Middle frontal gyrus (tissue), 1 donor: ENCODE results near the gene IQGAP3.
"Not testable (repeated sequence)": the region's sequence is repeated elsewhere in the genome, so short reads cannot be mapped to it uniquely, and the experiment has no call there.

Experiments
- DNase-seq: peaks from one replicate; pipeline ENCODE4 v3.0.0-alpha.2; 2015; ENCODE audit warnings: low spot score; ENCODE audit errors: extremely low spot score

The IQGAP3 gene

DNA sequence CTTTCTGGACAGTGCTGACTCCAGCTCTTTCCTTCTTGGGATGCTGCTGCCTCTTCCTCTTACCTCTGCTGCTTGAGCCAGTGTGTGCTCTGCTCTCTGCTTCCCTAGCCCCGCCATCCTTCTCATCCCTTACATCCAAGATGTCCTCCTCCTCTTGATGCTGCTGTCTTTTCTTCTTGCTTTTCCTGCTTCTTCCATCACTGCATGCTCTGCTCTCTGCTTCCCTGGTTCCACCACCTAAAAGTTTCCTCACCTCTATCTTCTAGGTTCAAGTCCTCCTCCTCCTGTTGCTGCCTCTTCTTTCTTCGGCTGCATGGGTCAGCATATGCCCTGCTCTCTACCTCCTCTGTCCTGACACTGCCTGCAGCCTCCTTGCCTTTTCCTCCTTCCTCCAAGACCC, 22.7 kb upstream of the IQGAP3 start:
- no peak for DNase-seq

DNA sequence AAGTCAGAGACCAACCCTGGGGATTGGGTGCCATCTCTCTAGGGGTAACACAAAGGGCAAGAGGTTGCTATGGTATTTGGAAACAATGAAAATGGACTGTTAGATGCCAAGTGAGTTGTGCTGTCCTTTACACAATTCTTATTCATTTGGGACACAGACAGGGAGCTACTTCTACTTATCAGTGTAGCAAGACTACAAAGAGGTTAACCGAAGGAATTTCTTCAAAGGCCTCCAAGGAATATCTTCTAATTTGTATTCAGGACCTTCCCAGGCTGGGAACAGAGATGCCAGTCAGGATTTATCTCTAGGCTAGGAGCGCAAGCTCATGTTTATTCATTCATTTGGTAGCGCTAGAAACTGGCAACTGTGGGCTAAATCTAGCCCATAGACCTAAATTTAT, 21.8 kb upstream of the IQGAP3 start:
- DNase-seq = no peak

DNA sequence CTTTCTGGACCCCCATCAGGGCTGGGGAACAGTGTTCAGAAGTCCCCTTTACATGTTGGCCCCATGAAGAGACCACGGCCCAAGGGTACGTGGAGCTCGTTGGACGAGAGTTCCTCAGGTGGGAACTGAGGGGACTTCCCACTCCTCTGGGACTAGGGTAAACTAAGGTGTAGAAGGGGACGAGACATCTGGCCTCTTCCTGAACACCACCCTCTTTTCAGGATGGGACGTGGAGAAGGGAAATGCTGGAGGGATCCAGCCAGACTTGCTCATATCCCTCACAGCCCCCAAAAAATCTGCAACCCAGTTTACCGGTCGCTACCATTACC, 21.3 kb upstream of the IQGAP3 start:
- DNase-seq = no peak

DNA sequence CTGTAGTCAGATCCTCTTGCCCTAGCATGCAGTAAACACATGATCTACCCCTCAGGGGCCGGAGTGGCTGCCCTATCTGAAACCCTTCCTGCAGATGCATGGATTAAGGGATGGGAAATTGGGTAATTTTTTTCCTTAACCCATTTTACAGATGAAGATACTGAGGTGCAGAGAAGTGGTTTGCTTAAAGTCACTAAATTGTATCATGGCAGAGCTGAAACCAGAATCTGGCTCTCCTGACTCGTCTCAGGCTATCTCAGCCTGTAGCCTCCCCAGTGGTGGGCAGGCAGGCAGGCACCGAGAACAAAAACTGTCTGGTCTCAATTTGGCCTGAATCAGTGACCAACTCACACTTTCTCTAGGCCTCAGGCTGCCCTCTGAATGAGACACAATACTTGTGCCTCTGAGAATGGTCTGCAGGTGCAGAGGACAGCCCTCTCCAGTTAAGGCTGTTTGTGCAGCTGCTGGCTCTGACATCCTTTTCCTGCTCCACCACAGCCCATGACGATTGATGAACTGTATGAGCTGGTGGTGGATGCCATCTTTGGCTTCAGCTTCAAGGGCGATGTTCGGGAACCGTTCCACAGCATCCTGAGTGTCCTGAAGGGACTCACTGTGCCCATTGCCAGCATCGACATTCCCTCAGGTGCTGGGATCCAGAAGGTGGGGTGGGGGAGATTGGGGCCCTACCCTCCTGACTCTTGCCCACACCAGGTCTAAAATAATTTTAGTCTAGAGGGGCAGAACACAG, 20.7 kb upstream of the IQGAP3 start:
- DNase-seq = no peak

DNA sequence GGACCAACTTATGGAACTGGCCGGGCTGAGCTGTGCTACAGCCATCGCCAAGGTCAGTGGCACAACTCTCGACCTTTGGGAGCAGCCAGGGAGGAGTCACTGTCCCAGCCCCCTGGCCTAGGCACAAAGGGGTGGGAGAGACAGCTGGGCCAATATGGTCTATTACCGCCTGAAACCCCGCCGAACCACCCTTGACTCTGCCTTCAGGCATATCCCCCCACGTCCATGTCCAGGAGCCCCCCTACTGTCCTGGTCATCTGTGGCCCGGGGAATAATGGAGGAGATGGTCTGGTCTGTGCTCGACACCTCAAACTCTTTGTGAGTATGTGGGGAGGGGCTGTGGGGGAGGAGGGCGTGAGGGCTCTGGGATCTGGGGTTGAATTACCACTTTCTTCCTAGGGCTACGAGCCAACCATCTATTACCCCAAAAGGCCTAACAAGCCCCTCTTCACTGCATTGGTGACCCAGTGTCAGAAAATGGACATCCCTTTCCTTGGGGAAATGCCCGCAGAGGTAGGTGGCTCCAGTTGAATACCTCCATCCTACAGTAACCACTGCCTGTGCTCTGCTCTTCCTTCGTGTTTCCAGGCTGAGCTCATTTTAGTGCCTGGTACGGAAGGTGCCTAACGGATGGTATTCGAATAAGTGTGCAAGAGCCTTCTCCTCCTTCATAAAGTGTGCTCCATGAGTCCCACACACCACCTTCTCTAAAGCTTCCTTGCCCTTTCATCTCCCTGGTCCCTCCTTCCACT, 20.0 kb upstream of the IQGAP3 start:
- DNase-seq = no peak

DNA sequence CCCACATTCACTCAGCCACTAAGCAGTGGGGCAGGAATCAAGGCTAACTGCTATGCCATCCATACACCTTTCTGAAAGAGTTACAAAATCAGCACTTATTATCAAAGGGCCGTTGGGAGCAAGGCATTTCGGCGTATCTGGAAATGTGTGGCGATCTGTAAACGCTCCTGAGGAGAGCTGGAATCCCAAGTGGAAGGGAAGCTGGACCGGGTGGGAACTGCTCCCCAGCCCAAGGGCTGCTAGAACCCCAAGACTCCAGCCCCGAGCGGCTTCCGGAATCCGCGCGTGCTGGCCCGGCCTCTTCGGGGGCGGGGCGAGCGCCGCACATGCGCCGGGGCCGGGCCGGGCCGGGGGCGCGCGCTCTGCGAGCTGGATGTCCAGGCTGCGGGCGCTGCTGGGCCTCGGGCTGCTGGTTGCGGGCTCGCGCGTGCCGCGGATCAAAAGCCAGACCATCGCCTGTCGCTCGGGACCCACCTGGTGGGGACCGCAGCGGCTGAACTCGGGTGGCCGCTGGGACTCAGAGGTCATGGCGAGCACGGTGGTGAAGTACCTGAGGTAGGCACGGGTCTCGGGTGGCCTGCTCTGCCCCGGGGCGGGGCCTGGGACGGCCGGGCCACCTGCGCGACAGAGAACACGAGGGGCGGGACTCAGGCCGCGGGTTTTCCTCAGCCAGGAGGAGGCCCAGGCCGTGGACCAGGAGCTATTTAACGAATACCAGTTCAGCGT, 19.2 kb upstream of the IQGAP3 start, which contains the start of gene NAXE:
TSS of gene NAXE (plus strand) at position 345 of the 726 bp plus-strand sequence. CDS start at position 374, 29 bp downstream.
- peak; percentile 84 for DNase-seq

DNA sequence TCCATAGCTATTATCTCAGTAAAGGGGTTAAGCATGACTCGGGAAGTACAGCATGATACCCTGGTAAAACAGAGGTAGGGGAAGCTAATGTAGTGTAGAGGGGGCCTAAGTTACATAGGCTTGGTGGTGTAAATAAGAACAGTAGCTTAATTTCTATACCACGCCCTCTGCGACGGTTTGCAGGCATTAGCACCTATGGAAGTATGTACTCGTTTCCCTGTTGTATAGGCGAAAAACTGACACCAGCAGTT, 18.7 kb upstream of the IQGAP3 start:
- DNase-seq = no peak

DNA sequence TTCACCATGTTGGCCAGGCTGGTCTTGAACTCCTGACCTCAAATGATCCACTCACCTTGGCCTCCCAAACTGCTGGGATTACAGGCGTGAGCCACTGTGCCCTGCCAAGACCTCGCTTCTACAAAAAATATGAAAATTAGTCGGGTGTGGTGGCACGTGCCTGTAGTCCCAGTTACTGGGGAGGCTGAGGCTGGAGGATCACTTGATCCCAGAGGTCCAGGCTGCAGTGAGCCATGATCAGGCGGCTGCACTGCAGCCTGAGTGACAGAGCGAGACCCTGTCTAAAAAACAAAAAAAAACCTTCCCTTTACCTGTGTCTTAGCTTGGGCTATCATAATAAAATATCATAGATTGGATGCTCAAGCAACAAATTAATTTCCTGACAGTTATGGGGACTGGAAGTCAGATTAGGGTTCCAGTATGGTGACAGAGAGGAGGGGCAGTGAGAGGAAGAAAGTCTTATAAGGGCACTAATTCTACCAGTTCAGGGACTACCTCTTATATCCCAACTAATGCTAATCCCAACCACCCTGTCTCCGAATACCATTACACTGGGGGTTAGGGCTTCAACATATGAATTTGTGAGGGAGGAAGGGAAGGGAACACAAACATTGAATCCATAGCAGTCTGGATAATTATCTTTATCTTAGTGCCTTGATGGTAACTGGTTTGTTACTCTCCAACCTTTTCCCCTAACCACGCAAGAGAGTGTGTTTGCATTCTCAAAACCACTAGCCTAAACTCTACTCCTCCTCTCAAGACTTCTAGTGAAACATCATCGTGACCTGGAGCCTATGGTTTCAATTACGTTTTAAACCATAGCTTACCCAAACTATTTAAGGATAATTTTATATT, 18.2 kb upstream of the IQGAP3 start:
- DNase-seq = no peak

DNA sequence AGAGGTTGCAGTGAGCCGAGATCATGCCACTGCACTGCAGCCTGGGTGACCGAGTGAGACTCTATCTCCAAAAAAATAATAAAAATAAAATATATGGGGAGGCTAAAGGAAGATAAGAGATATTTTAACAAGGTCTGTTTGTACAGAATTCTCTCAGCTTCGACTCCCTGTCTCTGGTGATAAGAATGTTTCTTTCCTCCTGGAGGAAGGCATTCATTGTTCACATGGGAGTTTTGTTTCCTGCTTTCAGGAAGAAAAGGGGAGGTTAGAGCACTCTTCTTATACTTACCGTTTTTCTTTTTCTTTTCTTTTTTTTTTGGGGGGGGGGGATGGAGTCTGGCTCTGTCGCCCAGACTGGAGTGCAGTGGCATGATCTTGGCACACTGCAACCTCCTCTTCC, 17.2 kb upstream of the IQGAP3 start:
- no peak for DNase-seq

DNA sequence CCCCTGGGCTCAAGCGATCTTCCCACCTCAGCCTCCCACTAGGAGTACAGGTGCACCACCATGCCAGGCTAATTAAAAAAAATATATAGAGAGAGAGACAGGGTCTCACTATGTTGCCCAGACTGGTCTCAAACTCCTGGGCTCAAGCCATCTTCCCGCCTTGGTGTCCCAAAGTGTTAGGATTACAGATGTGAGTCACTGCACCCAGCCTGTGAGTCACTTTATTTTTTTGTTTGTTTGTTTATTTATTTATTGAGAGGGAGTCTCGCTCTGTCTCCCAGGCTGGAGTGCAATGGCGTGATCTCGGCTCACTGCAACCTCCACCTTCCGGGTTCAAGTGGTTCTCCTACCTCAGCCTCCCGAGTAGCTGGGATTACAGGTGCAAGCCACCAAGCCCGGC, 15.6 kb upstream of the IQGAP3 start:
- not testable (repeated sequence) for DNase-seq

DNA sequence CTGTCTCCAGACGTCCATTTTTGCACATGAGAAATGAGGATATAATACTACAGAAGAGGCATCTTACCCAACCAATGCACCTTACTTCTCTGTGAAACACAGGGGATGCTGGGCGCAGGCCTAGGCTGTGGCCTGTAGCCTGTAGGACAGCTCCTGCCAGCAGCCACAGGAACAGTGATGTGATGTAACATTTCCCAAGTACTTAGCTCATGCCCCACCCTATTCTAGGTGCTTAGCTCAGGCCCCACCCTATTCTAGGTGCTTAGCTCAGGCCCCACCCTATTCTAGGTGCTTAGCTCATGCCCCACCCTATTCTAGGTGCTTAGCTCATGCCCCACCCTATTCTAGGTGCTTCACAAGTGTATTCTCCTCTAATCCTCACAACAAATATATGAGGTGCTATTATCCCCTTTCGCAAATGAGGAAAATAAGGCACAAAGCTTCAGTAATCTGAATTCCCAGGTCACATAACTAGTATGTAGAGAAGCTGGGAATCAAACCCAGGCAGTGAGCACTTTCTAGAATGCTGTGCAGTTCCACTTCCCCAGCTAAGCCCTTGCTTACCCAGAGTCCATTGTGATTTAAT, 14.6 kb upstream of the IQGAP3 start:
- no peak for DNase-seq

DNA sequence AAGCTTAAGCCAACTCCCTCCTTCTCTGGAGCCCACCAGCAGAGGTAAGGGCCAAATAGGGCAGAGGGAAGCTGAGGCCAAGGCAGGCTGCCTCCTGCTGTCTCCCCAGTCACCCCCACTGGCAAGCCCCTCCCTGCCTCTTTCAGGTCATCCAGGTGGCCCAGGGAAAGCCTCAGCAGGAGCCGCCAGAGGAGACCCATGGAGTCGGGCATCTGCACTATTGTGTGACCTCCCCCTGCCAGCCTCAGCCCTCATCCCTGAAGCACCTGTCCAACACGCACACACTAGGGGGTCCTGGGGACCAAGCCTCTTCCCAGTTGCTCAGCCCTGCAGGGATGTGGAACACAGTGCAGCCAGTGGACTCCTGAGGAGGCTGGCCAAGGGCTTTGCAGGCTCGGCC, 14.0 kb upstream of the IQGAP3 start:
- no peak for DNase-seq

DNA sequence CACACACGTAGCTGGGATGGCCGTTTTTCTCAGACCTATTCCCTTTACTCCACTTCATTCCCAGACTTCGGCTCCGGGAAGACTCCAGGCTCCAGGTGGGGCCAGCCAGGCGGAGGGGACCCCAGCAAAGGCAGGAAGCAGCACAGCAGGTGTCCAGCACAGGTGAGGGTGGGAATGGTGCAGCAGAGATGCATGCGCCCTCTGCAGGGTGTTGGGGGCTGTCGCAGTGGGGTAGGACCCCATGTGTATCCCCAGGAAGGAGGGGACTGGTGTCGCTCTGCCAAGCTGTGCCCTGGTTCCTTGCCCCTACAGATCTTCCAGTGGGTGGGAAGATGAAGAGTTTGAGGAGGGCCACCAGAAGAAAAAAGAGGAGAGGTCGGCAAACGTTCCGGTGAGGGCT, 12.4 kb upstream of the IQGAP3 start:
- no peak for DNase-seq

DNA sequence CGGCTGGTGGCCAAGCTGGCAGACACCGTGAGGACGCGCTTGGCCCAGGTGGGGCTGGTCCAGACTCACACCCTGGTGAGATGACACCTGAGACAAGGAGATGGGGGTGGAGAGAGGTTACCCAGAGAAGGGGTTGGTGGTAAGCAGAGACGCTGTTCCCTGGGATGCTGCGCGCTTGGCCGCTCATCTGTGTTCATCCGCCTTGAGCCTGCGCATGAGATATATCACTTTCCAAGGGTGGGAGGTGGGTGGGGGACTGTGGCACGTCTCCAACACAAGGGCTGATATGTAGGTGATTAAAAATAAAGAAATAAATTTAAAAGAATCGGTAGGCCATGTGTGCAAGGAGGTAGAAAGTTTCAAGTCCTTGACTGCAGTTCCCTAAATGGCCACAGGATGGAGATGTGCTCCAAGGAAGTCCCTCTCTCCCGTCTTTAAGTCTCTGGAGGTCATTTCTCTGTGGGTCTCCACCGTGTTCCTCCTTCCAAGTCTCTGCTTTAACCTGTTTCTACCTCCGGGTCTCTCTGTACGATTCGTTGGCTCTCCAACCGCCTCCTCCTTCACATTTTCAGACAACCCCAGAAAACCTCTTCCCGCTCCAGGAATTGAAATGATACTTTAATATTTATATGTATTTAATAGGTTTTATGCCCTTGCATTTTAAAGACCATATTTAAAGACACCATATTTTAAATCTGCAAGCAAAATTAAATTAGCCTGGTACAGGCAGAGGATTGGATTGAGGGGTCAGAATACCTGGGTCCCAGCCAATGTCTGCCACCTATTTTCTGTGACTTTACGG, 11.7 kb upstream of the IQGAP3 start:
- DNase-seq = peak; percentile 81

DNA sequence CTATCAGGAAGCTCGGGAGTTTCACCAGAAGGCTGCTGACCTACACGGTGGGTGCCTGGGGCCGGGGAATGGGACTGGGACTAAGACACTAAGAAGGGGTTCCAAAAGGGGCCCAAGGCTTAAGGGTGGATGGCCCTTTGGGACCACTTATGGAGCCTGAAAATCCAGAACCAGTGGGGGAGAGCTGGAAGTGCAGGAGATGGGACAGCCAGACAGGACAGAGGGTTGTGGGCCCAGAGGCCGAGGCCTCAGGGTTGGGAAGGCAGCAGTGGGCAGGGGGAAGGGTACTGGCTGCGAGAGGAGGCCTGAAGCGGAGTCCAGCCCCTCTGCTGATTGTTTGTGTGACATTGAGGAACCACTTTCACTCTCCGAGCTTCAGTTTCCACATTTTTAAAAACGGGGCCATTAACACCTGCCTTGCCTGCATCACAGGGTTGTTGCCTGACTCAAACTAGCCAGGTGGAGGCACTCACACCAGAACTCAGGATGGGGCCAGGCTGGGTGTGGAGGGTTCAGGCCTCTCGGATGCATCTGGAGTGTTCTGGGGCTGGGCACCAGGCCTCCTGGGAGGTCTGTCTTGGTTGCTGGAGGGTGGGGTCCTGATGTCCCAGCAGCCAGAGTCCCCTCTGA, 10.1 kb upstream of the IQGAP3 start:
- no peak for DNase-seq

DNA sequence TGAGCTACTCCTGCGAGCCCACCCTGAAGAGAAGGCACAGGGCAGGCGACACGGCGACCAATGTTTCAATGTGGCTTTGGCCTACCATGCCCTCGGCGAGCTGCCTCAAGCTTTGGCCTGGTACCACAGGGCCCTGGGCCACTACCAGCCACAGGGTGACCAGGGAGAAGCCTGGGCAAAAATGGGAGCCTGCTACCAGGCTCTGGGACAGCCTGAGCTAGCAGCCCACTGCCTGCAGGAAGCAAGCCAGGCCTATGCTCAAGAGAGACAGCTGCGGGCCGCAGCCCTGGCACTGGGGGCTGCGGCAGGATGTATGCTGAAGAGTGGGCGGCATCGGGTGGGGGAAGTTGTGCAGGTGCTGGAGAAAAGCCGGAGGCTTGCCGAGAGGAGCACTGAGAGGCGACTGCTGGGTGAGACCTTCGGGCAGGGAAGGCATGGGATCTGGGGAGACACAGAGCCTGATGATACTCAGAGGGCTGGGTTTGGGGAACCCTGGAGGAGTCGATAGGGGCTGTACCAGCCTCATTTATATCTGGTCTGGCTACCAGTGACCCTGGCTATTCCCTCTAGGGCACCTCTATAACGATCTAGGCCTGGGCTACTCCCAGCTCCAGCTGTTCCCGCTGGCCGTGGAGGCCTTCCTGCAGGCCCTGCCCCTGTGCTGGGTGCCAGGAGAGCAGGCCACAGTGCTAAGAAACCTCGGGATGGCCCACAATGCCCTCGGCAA, 9.5 kb upstream of the IQGAP3 start:
- no peak for DNase-seq

DNA sequence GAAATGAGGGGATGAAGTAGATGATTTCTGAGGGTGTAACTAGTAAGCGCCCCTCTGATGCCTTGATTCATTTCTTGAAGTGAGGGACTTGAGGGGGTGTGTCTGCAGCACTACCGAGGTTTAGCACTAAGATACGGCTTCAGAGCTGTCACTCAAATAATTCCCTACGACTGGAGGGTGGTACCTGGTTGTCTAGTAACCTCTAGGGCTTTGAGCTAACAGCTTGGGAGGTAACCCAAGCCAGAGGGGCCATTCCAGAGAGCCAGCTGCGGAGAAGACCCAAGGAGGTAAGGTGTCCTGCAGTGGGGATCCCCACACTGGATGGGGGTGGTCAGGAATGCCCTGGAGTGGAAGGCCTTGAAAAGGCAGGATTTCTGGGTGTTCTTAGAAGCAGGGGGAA, 7.1 kb upstream of the IQGAP3 start, which contains the start of gene TTC24:
TSS of gene TTC24 (plus strand) at position 252 of the 400 bp plus-strand sequence. CDS start 1,642 bp downstream, outside the sequence.
- DNase-seq = no peak

DNA sequence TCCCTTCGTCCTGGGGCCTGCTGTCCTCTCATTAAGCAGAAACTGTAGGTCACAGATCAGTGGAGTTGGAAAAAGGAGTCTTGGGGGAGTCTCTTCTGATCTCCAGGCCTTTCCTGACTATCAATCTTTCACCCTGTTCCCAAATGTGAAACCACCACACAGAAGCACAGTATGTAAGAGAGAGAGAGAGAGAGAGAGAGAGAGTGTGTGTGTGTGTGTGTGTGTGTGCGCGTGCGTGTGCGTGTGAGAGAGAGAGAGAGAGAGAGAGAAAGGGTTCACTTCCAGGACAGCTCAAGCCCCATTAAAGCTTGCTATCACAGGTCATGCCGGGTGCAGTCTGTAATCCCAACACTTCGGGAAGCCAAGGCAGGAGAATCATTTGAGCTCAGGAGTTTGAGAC, 5.7 kb upstream of the IQGAP3 start:
- no peak for DNase-seq

DNA sequence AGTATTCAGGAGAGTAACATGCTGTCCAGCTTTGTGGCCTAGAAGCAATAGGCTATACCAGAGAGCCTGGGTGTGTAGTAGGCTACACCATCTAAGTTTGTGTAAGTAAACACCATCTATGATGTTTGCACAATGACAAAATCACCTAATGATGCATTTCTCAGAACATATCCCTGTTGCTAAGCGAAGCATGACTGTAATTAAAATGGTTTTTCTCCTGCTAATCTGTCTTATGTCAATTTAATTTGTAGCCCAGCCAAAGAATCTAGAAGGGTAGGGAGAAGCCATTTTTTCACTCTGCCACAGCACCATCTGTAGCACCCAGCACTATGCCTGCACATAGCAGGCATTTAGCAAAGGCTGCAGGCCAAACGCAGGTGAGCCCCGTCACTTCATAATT, 5.2 kb upstream of the IQGAP3 start:
- no peak for DNase-seq
